Vagina (tissue), 2 donors: ENCODE results near the gene ERMAP.

Experiments used
- CTCF ChIP-seq, 3 experiments: fragments of 450-650 bp in 2 of 3; fragments of 200-600 bp in 1 of 3; sonication (generic) in 1 of 3; IDR thresholded peaks; one replicate each; pipeline ENCODE4 v1.5.1; 2017 to 2019; ENCODE audit warnings: antibody characterized with exemption in 3 of 3, mild to moderate bottlenecking in 2 of 3, moderate library complexity in 2 of 3
- POLR2A ChIP-seq, 2 donors: fragments of 450-650 bp; IDR thresholded peaks; one replicate each; pipeline ENCODE4 v1.6.1; 2017; ENCODE audit warnings: antibody characterized with exemption in 2 of 2, mild to moderate bottlenecking in 2 of 2, moderate library complexity in 2 of 2

- no peak for TF ChIP-seq CTCF (IDR thresholded peaks at IDR 0.05)
- TF ChIP-seq POLR2A (IDR thresholded peaks at IDR 0.05): no peak
Observed at GRCh38 chr1:42835422-42835821, 18.5 kb downstream of the ERMAP start.
